ENCODE results near the gene ATP8A2. TPM values are rescaled to one million over a fixed set of nuclear protein-coding genes. Genes with fewer than 3 reads are reported as not detected.
A peak's percentile ranks its signal among the peaks of the same experiment; 100 is the strongest.
"Not testable (repeated sequence)": the region's sequence is repeated elsewhere in the genome, so short reads cannot be mapped to it uniquely, and the experiment has no call there.

The ATP8A2 gene
- total RNA-seq, 1 donor from 2014 or later: 0.86 TPM

- peak; percentile 40 for DNase-seq (ENCODE audit: low read depth)
Observed at GRCh38 chr13:26060357-26060756, 688.6 kb downstream of the ATP8A2 start.

GRCh38 chr13:26061256-26061655 lies 689.5 kb downstream of the ATP8A2 start:
- no peak for DNase-seq (ENCODE audit: low read depth)

- DNase-seq (ENCODE audit: low read depth): peak; percentile 93
Observed at GRCh38 chr13:26061947-26062346, 690.2 kb downstream of the ATP8A2 start.

- peak; percentile 81 for DNase-seq (ENCODE audit: low read depth)
Observed at GRCh38 chr13:26062853-26063444, 691.2 kb downstream of the ATP8A2 start.

GRCh38 chr13:26066492-26066891 lies 694.7 kb downstream of the ATP8A2 start:
- not testable (repeated sequence) for DNase-seq (ENCODE audit: low read depth)

- DNase-seq (ENCODE audit: low read depth): no peak
Observed at GRCh38 chr13:26067601-26068000, 695.8 kb downstream of the ATP8A2 start.

GRCh38 chr13:26068372-26068771 lies 696.6 kb downstream of the ATP8A2 start:
- not testable (repeated sequence) for DNase-seq (ENCODE audit: low read depth)

GRCh38 chr13:26069642-26070041 lies 697.9 kb downstream of the ATP8A2 start:
- not testable (repeated sequence) for DNase-seq (ENCODE audit: low read depth)

GRCh38 chr13:26071691-26072090 lies 699.9 kb downstream of the ATP8A2 start:
- no peak for DNase-seq (ENCODE audit: low read depth)

GRCh38 chr13:26072335-26072734 lies 700.6 kb downstream of the ATP8A2 start:
- DNase-seq (ENCODE audit: low read depth): not testable (repeated sequence)

- peak; percentile 53 for DNase-seq (ENCODE audit: low read depth)
Observed at GRCh38 chr13:26074706-26075105, 702.9 kb downstream of the ATP8A2 start.

Other genes starting within 250 kb of the ATP8A2 start
- not detected in 2 replicates for gene AMER2, start 199.7 kb upstream of the ATP8A2 start, total RNA-seq
- 20.1 and 21.9 TPM in 2 replicates for gene MTMR6, start 84.5 kb upstream of the ATP8A2 start, total RNA-seq
- 87.1 and 95.9 TPM in 2 replicates for gene NUP58, start 70.3 kb upstream of the ATP8A2 start, total RNA-seq